ENCODE measurements around the gene TXNRD3. TPM values are rescaled to one million over a fixed set of nuclear protein-coding genes. Genes with fewer than 3 reads are reported as not detected.

TXNRD3 gene
- total RNA-seq, 2 experiments from 2014 or later: 0.13 to 0.30 TPM

- Mint-ChIP-seq H3K4me1 (no peaks in the 10 kb centered on the region), H3K4me3 (no peak overlapping the region), H3K27me3 (peaks cover 17% of the 10 kb centered on the region), H3K27ac (no peak overlapping the region), H3K9me3 (no peaks in the 10 kb centered on the region), H3K36me3 (ENCODE audit: low read depth) (no peaks in the 10 kb centered on the region)
- ChIA-PET POLR2A (no interaction called here), CTCF (no interaction called here)
- DNase-seq: no peak
Measured at GRCh38 chr3:126581569-126581968, 73.4 kb downstream of the TXNRD3 start.

GRCh38 chr3:126580746-126581145 is 74.2 kb downstream of the TXNRD3 start:
- no peak overlapping the region for H3K27ac Mint-ChIP-seq
- ChIA-PET CTCF (no interaction called here), POLR2A (no interaction called here)

GRCh38 chr3:126578702-126579101 is 76.2 kb downstream of the TXNRD3 start:
- no peak overlapping the region for H3K4me3 Mint-ChIP-seq

More at GRCh38 chr3:126580746-126581145, 74.2 kb downstream of the TXNRD3 start:
- H3K27me3 Mint-ChIP-seq: peaks cover 17% of the 10 kb centered on the region
- no peaks in the 10 kb centered on the region for H3K4me1 Mint-ChIP-seq
- DNase-seq: no peak
- no peaks in the 10 kb centered on the region for H3K9me3 Mint-ChIP-seq
- no peak overlapping the region for H3K4me3 Mint-ChIP-seq
- no peaks in the 10 kb centered on the region for H3K36me3 Mint-ChIP-seq (ENCODE audit: low read depth)

GRCh38 chr3:126577261-126577660 is 77.7 kb downstream of the TXNRD3 start:
- Mint-ChIP-seq H3K36me3 (ENCODE audit: low read depth) (no peaks in the 10 kb centered on the region), H3K27ac (no peak overlapping the region), H3K4me1 (no peaks in the 10 kb centered on the region), H3K4me3 (no peak overlapping the region), H3K9me3 (no peaks in the 10 kb centered on the region), H3K27me3 (peaks cover 13% of the 10 kb centered on the region)
- no peak for DNase-seq
- ChIA-PET POLR2A (no interaction called here), CTCF (no interaction called here)

More at GRCh38 chr3:126578702-126579101, 76.2 kb downstream of the TXNRD3 start:
- Mint-ChIP-seq H3K9me3 (no peaks in the 10 kb centered on the region), H3K36me3 (ENCODE audit: low read depth) (no peaks in the 10 kb centered on the region), H3K27ac (no peak overlapping the region), H3K4me1 (no peaks in the 10 kb centered on the region), H3K27me3 (peaks cover 18% of the 10 kb centered on the region)
- POLR2A ChIA-PET: no interaction called here
- CTCF ChIA-PET: no interaction called here
- DNase-seq: no peak

GRCh38 chr3:126573492-126574117 is 81.3 kb downstream of the TXNRD3 start:
- H3K4me1 Mint-ChIP-seq: no peaks in the 10 kb centered on the region

GRCh38 chr3:126571078-126571477 is 83.8 kb downstream of the TXNRD3 start:
- H3K36me3 Mint-ChIP-seq (ENCODE audit: low read depth): no peaks in the 10 kb centered on the region
- CTCF ChIA-PET: no interaction called here
- no peaks in the 10 kb centered on the region for H3K9me3 Mint-ChIP-seq
- no peak overlapping the region for H3K4me3 Mint-ChIP-seq
- H3K27me3 Mint-ChIP-seq: peaks cover 6% of the 10 kb centered on the region
- POLR2A ChIA-PET: no interaction called here
- H3K4me1 Mint-ChIP-seq: no peaks in the 10 kb centered on the region
- no peak overlapping the region for H3K27ac Mint-ChIP-seq
- DNase-seq: no peak

More at GRCh38 chr3:126573492-126574117, 81.3 kb downstream of the TXNRD3 start:
- H3K9me3 Mint-ChIP-seq: no peaks in the 10 kb centered on the region
- H3K27ac Mint-ChIP-seq: no peak overlapping the region
- POLR2A ChIA-PET: no interaction called here
- no peak for DNase-seq
- CTCF ChIA-PET: no interaction called here
- no peak overlapping the region for H3K4me3 Mint-ChIP-seq
- H3K36me3 Mint-ChIP-seq (ENCODE audit: low read depth): no peaks in the 10 kb centered on the region
- peaks cover 6% of the 10 kb centered on the region for H3K27me3 Mint-ChIP-seq

- H3K27me3 Mint-ChIP-seq: peaks cover 11% of the 10 kb centered on the region
- H3K4me3 Mint-ChIP-seq: no peak overlapping the region
- no peaks in the 10 kb centered on the region for H3K36me3 Mint-ChIP-seq (ENCODE audit: low read depth)
- H3K4me1 Mint-ChIP-seq: no peaks in the 10 kb centered on the region
- DNase-seq: no peak
- ChIA-PET CTCF (no interaction called here), POLR2A (no interaction called here)
- no peaks in the 10 kb centered on the region for H3K9me3 Mint-ChIP-seq
- no peak overlapping the region for H3K27ac Mint-ChIP-seq
Measured at GRCh38 chr3:126570103-126570541, 84.8 kb downstream of the TXNRD3 start.

GRCh38 chr3:126569390-126569975 is 85.4 kb downstream of the TXNRD3 start:
- no peak for DNase-seq
- no peaks in the 10 kb centered on the region for H3K9me3 Mint-ChIP-seq
- POLR2A ChIA-PET: no interaction called here
- H3K27me3 Mint-ChIP-seq: peaks cover 9% of the 10 kb centered on the region
- no peak overlapping the region for H3K4me3 Mint-ChIP-seq
- H3K27ac Mint-ChIP-seq: no peak overlapping the region
- no peaks in the 10 kb centered on the region for H3K4me1 Mint-ChIP-seq
- CTCF ChIA-PET: no interaction called here
- H3K36me3 Mint-ChIP-seq (ENCODE audit: low read depth): no peaks in the 10 kb centered on the region

- Mint-ChIP-seq H3K36me3 (ENCODE audit: low read depth) (no peaks in the 10 kb centered on the region), H3K27me3 (peaks cover 8% of the 10 kb centered on the region), H3K4me3 (no peak overlapping the region), H3K27ac (no peak overlapping the region), H3K9me3 (no peaks in the 10 kb centered on the region), H3K4me1 (no peaks in the 10 kb centered on the region)
- DNase-seq: no peak
- ChIA-PET POLR2A (no interaction called here), CTCF (no interaction called here)
Measured at GRCh38 chr3:126568776-126569342, 86.1 kb downstream of the TXNRD3 start.

GRCh38 chr3:126567696-126568438 is 87.1 kb downstream of the TXNRD3 start:
- Mint-ChIP-seq H3K27ac (no peak overlapping the region), H3K27me3 (peaks cover 7% of the 10 kb centered on the region), H3K36me3 (ENCODE audit: low read depth) (no peaks in the 10 kb centered on the region), H3K4me3 (no peak overlapping the region), H3K9me3 (no peaks in the 10 kb centered on the region), H3K4me1 (no peaks in the 10 kb centered on the region)
- DNase-seq: no peak
- POLR2A ChIA-PET: no interaction called here
- CTCF ChIA-PET: no interaction called here

- Mint-ChIP-seq H3K9me3 (no peaks in the 10 kb centered on the region), H3K4me3 (no peak overlapping the region), H3K36me3 (ENCODE audit: low read depth) (no peaks in the 10 kb centered on the region), H3K27me3 (peaks cover 20% of the 10 kb centered on the region), H3K27ac (no peak overlapping the region), H3K4me1 (no peaks in the 10 kb centered on the region)
- CTCF ChIA-PET: no interaction called here
- no peak for DNase-seq
- POLR2A ChIA-PET: no interaction called here
Measured at GRCh38 chr3:126562737-126563276, 92.1 kb downstream of the TXNRD3 start.

- DNase-seq: peak; percentile 10
- Mint-ChIP-seq H3K4me3 (no peak within 1 kb of the TSS), H3K4me1 (no peaks in the 10 kb centered on the region), H3K9me3 (no peaks in the 10 kb centered on the region), H3K36me3 (ENCODE audit: low read depth) (no peaks in the 10 kb centered on the region), H3K27me3 (peaks cover 14% of the 10 kb centered on the region), H3K27ac (no peak within 1 kb of the TSS)
- CTCF ChIA-PET: no interaction called here
- POLR2A ChIA-PET: no interaction called here
Measured at GRCh38 chr3:126558336-126559071, 96.4 kb downstream of the TXNRD3 start, which contains the start of gene C3orf22. C3orf22 (minus strand) TSS chr3:126558932; CDS start chr3:126553390, 5,542 bp downstream.

GRCh38 chr3:126557761-126558160 is 97.2 kb downstream of the TXNRD3 start:
- Mint-ChIP-seq H3K9me3 (no peaks in the 10 kb centered on the region), H3K36me3 (ENCODE audit: low read depth) (no peaks in the 10 kb centered on the region), H3K27ac (no peak overlapping the region), H3K27me3 (peaks cover 12% of the 10 kb centered on the region), H3K4me1 (no peaks in the 10 kb centered on the region), H3K4me3 (no peak overlapping the region)
- ChIA-PET CTCF (no interaction called here), POLR2A (no interaction called here)
- DNase-seq: no peak
